NT2/D1 (cell line): ENCODE data around the gene ROR2.

Experiments used
- SUZ12 ChIP-seq: IDR thresholded peaks from 2 replicates; pipeline ENCODE4 v1.6.1; 2011; ENCODE audit not compliant: insufficient read length, insufficient read depth; ENCODE audit errors: extremely low read depth
- YY1 ChIP-seq: IDR thresholded peaks from 2 replicates; pipeline ENCODE4 v1.6.1; 2011; ENCODE audit not compliant: insufficient read length, insufficient read depth
- ZNF274 ChIP-seq: IDR thresholded peaks from 2 replicates; pipeline ENCODE4 v1.6.1; 2011; ENCODE audit warnings: mild to moderate bottlenecking, low read depth, low read length

- TF ChIP-seq YY1: no peak
- no peak for TF ChIP-seq ZNF274
- TF ChIP-seq SUZ12: no peak
Measured at GRCh38 chr9:91939978-91940377, 10.1 kb downstream of the ROR2 start.
